IMR-90 (cell line): ENCODE measurements around the gene TGOLN2. TPM values are rescaled to one million over a fixed set of nuclear protein-coding genes. Genes with fewer than 3 reads are reported as not detected.

Source experiments
- ATAC-seq: fragments of 200-7000 bp; cut with Tn5 transposase; 2 replicates; pipeline ENCODE4 v1.9.1; 2020; ENCODE audit warnings: low read depth, mild to moderate bottlenecking, moderate library complexity
- BruUV-seq: library from RNA; stranded (reverse); fragments of 400-500 nt; replicated peaks from 2 replicates; lab custom pipeline; 2021; lab: Mats Ljungman, UMichigan
- CTCF ChIA-PET: fragments of 300-600 bp; formaldehyde crosslinking; extraction: SDS; loops from one replicate; lab custom pipeline; 2021; ENCODE audit warnings: antibody characterized with exemption; lab: Yijun Ruan, JAX
- POLR2A ChIA-PET: fragments of 300-600 bp; sonication (Branson Sonifier 250); formaldehyde crosslinking; loops from one replicate; lab custom pipeline; 2022; ENCODE audit warnings: antibody characterized with exemption; ENCODE audit not compliant: unreplicated experiment; lab: Charles Lee
- DNase-seq: peaks from one replicate; pipeline ENCODE4 v3.0.0; 2013
- H2AFZ ChIP-seq: replicated peaks from 2 replicates; pipeline ENCODE3; 2013; ENCODE audit warnings: low read length, mild to moderate bottlenecking; ENCODE audit not compliant: poor library complexity
- H2AK5ac ChIP-seq: 2 replicates; pipeline ENCODE4 v1.6.1; 2013; ENCODE audit warnings: low read depth, low read length, inconsistent platforms
- H2AK9ac ChIP-seq: replicated peaks from 2 replicates; pipeline ENCODE3; 2013; ENCODE audit warnings: mild to moderate bottlenecking, low read depth, low read length, moderate library complexity; ENCODE audit not compliant: poor library complexity
- H2BK120ac ChIP-seq: 2 replicates; pipeline ENCODE4 v1.6.1; 2013; ENCODE audit warnings: low read depth, low read length, inconsistent platforms
- H2BK15ac ChIP-seq: 3 replicates; pipeline ENCODE4 v1.6.1; 2013; ENCODE audit warnings: low read depth, low read length, inconsistent platforms
- H2BK20ac ChIP-seq: 2 replicates; pipeline ENCODE4 v1.6.1; 2013; ENCODE audit warnings: low read depth, mild to moderate bottlenecking, inconsistent platforms, low read length, moderate library complexity
- H2BK5ac ChIP-seq: 2 replicates; pipeline ENCODE4 v1.6.1; 2013; ENCODE audit warnings: mild to moderate bottlenecking, low read depth, low read length, inconsistent platforms; ENCODE audit not compliant: poor library complexity, severe bottlenecking
- H3K14ac ChIP-seq: replicated peaks from 2 replicates; pipeline ENCODE4 v1.6.1; 2013; ENCODE audit warnings: low read depth, low read length, inconsistent platforms
- H3K18ac ChIP-seq: 2 replicates; pipeline ENCODE4 v1.6.1; 2013; ENCODE audit warnings: low read depth, low read length, control low read depth
- H3K23ac ChIP-seq: 2 replicates; pipeline ENCODE4 v1.6.1; 2013; ENCODE audit warnings: low read depth, low read length, inconsistent platforms
- H3K27ac ChIP-seq: 2 replicates; pipeline ENCODE4 v1.5.1; 2013; ENCODE audit warnings: mild to moderate bottlenecking, control low read depth, low read length; ENCODE audit not compliant: insufficient read depth
- H3K27me3 ChIP-seq: 2 replicates; pipeline ENCODE4 v1.6.1; 2013; ENCODE audit warnings: low read length; ENCODE audit not compliant: control insufficient read depth, insufficient read depth
- H3K36me3 ChIP-seq: 2 replicates; pipeline ENCODE4 v1.6.1; 2013; ENCODE audit warnings: low read length, mixed read lengths; ENCODE audit not compliant: control insufficient read depth, insufficient read depth
- H3K4ac ChIP-seq: 2 replicates; pipeline ENCODE4 v1.6.1; 2013; ENCODE audit warnings: low read depth, low read length, inconsistent platforms
- H3K4me1 ChIP-seq: 2 replicates; pipeline ENCODE4 v1.6.1; 2013; ENCODE audit warnings: low read length, mixed read lengths; ENCODE audit not compliant: control insufficient read depth, insufficient read depth
- H3K4me2 ChIP-seq: 2 replicates; pipeline ENCODE4 v1.6.1; 2013; ENCODE audit warnings: low read depth, mild to moderate bottlenecking, control low read depth, low read length, moderate library complexity
- H3K4me3 ChIP-seq: 2 replicates; pipeline ENCODE4 v1.5.1; 2013; ENCODE audit warnings: low read depth, mild to moderate bottlenecking, control low read depth, low read length, moderate library complexity; ENCODE audit not compliant: insufficient read depth
- H3K56ac ChIP-seq: 2 replicates; pipeline ENCODE4 v1.6.1; 2013; ENCODE audit warnings: low read length, inconsistent platforms; ENCODE audit not compliant: insufficient read depth; ENCODE audit errors: extremely low read depth
- H3K79me1 ChIP-seq, 2 experiments: 2 replicates each; pipeline ENCODE4 v1.6.1; 2013; ENCODE audit warnings: low read length in 2 of 2, inconsistent platforms in 1 of 2, low read depth in 1 of 2
- H3K9ac ChIP-seq: 2 replicates; pipeline ENCODE4 v1.6.1; 2013; ENCODE audit warnings: low read depth, low read length, control low read depth
- H3K9me1 ChIP-seq: 2 replicates; pipeline ENCODE4 v1.6.1; 2013; ENCODE audit warnings: low read length, inconsistent platforms; ENCODE audit not compliant: insufficient read depth
- H3K9me3 ChIP-seq: 2 replicates; pipeline ENCODE4 v1.6.1; 2013; ENCODE audit warnings: low read length; ENCODE audit not compliant: control insufficient read depth, insufficient read depth
- H4K20me1 ChIP-seq: 2 replicates; pipeline ENCODE4 v1.6.1; 2013; ENCODE audit warnings: low read length, inconsistent platforms; ENCODE audit not compliant: insufficient read depth
- H4K5ac ChIP-seq: 2 replicates; pipeline ENCODE4 v1.6.1; 2013; ENCODE audit warnings: mild to moderate bottlenecking, low read depth, low read length, control low read depth
- H4K8ac ChIP-seq, 2 experiments: 2 replicates each; pipeline ENCODE4 v1.6.1; 2013; ENCODE audit warnings: low read depth in 2 of 2, low read length in 2 of 2, control low read depth in 1 of 2, inconsistent platforms in 1 of 2
- H4K91ac ChIP-seq: 2 replicates; pipeline ENCODE4 v1.6.1; 2013; ENCODE audit warnings: low read depth, low read length, inconsistent platforms; ENCODE audit not compliant: insufficient read depth
- CEBPB ChIP-seq: IDR thresholded peaks from 2 replicates; pipeline ENCODE4 v1.6.1; 2012; ENCODE audit warnings: low read depth, low read length, improper control_type of control experiment
- CHD1 ChIP-seq: IDR thresholded peaks from 2 replicates; pipeline ENCODE4 v1.6.1; 2012; ENCODE audit warnings: low read depth, low read length, improper control_type of control experiment
- MAZ ChIP-seq: IDR thresholded peaks from 2 replicates; pipeline ENCODE4 v1.6.1; 2012; ENCODE audit warnings: low read depth, mild to moderate bottlenecking, low read length, improper control_type of control experiment, moderate library complexity, borderline replicate concordance
- RAD21 ChIP-seq: IDR thresholded peaks from 2 replicates; pipeline ENCODE4 v1.6.1; 2012; ENCODE audit warnings: low read length, improper control_type of control experiment
- RFX5 ChIP-seq: IDR thresholded peaks from 2 replicates; pipeline ENCODE4 v1.8.0; 2012; ENCODE audit warnings: low read depth, mild to moderate bottlenecking, low read length, moderate library complexity
- WGBS, 2 experiments: methylation state at CpG; one replicate each; pipeline versions ENCODE4 v1.1.5 to v1.1.7; 2013; ENCODE audit warnings: missing lambda C conversion rate in 2 of 2; ENCODE audit not compliant: insufficient read length in 1 of 2; ENCODE audit errors: extremely low coverage in 2 of 2; 5-methylcytosine and 5-hydroxymethylcytosine counted together
- dilution Hi-C: fragments of 300-500 bp; cut with HindIII; formaldehyde crosslinking; loops from one replicate; pipeline ENCODE4 v1.14.3; 2018; ENCODE audit warnings: low sequenced_read_pairs; ENCODE audit not compliant: unreplicated experiment
- in situ Hi-C: fragments of 300-500 bp; cut with MboI; formaldehyde crosslinking; loops from 3 replicates; pipeline ENCODE4 v1.14.3; 2019; ENCODE audit warnings: low sequenced_read_pairs, inconsistent platforms, mixed read lengths
- intact Hi-C: fragments of 100-400 bp; cut with micrococcal nuclease; formaldehyde crosslinking; loops from 2 replicates; pipeline ENCODE4 v1.10.0; 2022
- polyA plus RNA-seq, 3 experiments: library from polyadenylated mRNA; depleted of rRNA; stranded (reverse); fragments of >200 nt; gene quantifications; 2 replicates each; pipeline ENCODE4 v1.2.3, GENCODE V29; 2012; ENCODE audit warnings: low replicate concordance in 1 of 3
- total RNA-seq: library from RNA; depleted of rRNA; stranded (reverse); fragments of >200 nt; gene quantifications from 2 replicates; pipeline ENCODE4 v1.2.3, GENCODE V29; 2012

The TGOLN2 gene
- total and polyA plus RNA-seq, 2 of the 4 experiments (the other 2 are of a cell fraction): 57.7 to 92.3 TPM

GRCh38 chr2:85283641-85284040 lies 44.1 kb downstream of the TGOLN2 start:
- H2AK5ac ChIP-seq: peak overlapping the region; percentile 56; the same call in 1 of the 2 replicates
- no CpG with 5 or more reads among the region's 8 CpGs for WGBS, 2 experiments
- H2BK120ac ChIP-seq: no peak overlapping the region
- no peak overlapping the region for H3K56ac ChIP-seq
- no peaks in the 10 kb centered on the region for H4K20me1 ChIP-seq
- no peak overlapping the region for H3K4me3 ChIP-seq
- CTCF ChIA-PET: interaction anchor here (1.1 kb wide), 1 partner anchor 27 kb away, joined by 3 read pairs; no protein-coding TSS in a partner anchor
- dilution Hi-C loops (no loop called here), in situ Hi-C loops (loop anchor here (25.0 kb wide), 1 partner anchor 796 kb away; no protein-coding TSS in a partner anchor), intact Hi-C loops (no loop called here)
- no peak overlapping the region for H2BK15ac ChIP-seq
- POLR2A ChIA-PET: no interaction called here
- H3K9me3 ChIP-seq: no peaks in the 10 kb centered on the region
- no peak overlapping the region for H3K4ac ChIP-seq
- ATAC-seq (no peak), DNase-seq (no peak)
- no peak overlapping the region for H3K18ac ChIP-seq
- no peak for TF ChIP-seq RAD21
- TF ChIP-seq RFX5: no peak
- TF ChIP-seq CHD1: no peak
- TF ChIP-seq CEBPB: no peak
- no peak for TF ChIP-seq MAZ
- H3K4me1 ChIP-seq: peaks cover 11% of the 10 kb centered on the region
- H3K27ac ChIP-seq: no peak overlapping the region
- H4K8ac ChIP-seq: no peak overlapping the region
- no peak overlapping the region for H4K5ac ChIP-seq
- no peak overlapping the region for H3K4me2 ChIP-seq
- BruUV-seq: no TSS peak
- H3K23ac ChIP-seq: no peak overlapping the region
- no peak overlapping the region for H3K14ac ChIP-seq
- H2BK20ac ChIP-seq: no peak overlapping the region
- no peak overlapping the region for H3K9ac ChIP-seq
- H2AK9ac ChIP-seq: no peak overlapping the region
- peaks cover 11 to 65% of the 10 kb centered on the region in 2 experiments; a peak in 3 of 4 replicates for H3K79me1 ChIP-seq
- H2BK5ac ChIP-seq: no peak overlapping the region
- no peak overlapping the region for H2AFZ ChIP-seq
- H4K91ac ChIP-seq: no peak overlapping the region
- peaks cover 12% of the 10 kb centered on the region; the same call in 1 of the 2 replicates for H3K36me3 ChIP-seq
- peaks cover 20% of the 10 kb centered on the region for H3K9me1 ChIP-seq
- no peaks in the 10 kb centered on the region for H3K27me3 ChIP-seq
